Kidney epithelial cell (primary cell): ENCODE data around the gene CTCFL. TPM values are rescaled to one million over a fixed set of nuclear protein-coding genes. Genes with fewer than 3 reads are reported as not detected.

Source experiments
- DNase-seq: peaks from one replicate; pipeline ENCODE4 v3.0.0-alpha.2; 2010; ENCODE audit warnings: low read depth
- H3K27me3 ChIP-seq: 2 replicates; pipeline ENCODE4 v1.6.0; 2011; ENCODE audit warnings: low read length; ENCODE audit not compliant: control insufficient read depth, insufficient read depth
- H3K36me3 ChIP-seq: 2 replicates; pipeline ENCODE4 v1.5.1; 2011; ENCODE audit warnings: low read length; ENCODE audit not compliant: control insufficient read depth, insufficient read depth
- H3K4me3 ChIP-seq: 2 replicates; pipeline ENCODE4 v1.5.1; 2011; ENCODE audit warnings: low read depth, mild to moderate bottlenecking, control low read depth, low read length
- total RNA-seq: library from RNA; depleted of rRNA; stranded (reverse); fragments of >200 nt; gene quantifications from 2 replicates; pipeline ENCODE4 v1.2.3, GENCODE V29; 2015
- TF ChIP-seq, protein P1 (sequence below): IDR thresholded peaks from 2 replicates; pipeline ENCODE4 v1.5.1; 2011; ENCODE audit warnings: mild to moderate bottlenecking, moderate library complexity, low read length, control low read depth, inconsistent platforms; ENCODE audit not compliant: insufficient read depth, poor library complexity, severe bottlenecking

Gene CTCFL
- total RNA-seq, 1 donor from 2014 or later: 0.17 TPM

DNA sequence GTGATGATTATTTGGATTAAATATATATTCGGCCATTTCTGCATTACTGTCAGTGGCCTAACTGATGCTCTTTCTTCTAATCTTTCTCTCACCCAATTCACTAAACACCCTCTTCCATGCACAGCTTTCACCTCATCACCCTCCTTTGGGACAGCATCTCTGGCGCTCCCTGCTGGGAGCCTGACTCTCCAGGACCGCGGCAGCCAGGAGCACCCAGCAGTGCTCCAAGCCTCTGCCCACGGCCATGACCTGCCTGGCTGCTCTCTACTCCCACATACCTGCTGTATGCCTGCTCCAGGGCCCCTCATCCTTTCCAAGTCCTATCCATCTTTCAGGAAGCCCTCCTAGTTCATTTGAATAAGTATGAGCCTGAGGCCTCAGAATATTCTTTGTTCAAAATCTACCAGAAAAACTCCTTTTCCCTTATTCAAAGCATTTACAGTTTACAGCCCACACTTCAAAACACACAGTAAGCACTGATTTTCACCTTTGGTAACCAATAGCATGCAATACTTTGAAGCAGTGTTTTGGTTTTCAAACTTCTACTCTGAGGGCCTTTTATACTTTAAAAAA is 15.2 kb downstream of the CTCFL start:
- Histone ChIP-seq H3K27me3 (peaks cover 9% of the 10 kb centered on the region), H3K4me3 (no peak overlapping the region), H3K36me3 (no peaks in the 10 kb centered on the region)
- TF ChIP-seq, protein P1, sequence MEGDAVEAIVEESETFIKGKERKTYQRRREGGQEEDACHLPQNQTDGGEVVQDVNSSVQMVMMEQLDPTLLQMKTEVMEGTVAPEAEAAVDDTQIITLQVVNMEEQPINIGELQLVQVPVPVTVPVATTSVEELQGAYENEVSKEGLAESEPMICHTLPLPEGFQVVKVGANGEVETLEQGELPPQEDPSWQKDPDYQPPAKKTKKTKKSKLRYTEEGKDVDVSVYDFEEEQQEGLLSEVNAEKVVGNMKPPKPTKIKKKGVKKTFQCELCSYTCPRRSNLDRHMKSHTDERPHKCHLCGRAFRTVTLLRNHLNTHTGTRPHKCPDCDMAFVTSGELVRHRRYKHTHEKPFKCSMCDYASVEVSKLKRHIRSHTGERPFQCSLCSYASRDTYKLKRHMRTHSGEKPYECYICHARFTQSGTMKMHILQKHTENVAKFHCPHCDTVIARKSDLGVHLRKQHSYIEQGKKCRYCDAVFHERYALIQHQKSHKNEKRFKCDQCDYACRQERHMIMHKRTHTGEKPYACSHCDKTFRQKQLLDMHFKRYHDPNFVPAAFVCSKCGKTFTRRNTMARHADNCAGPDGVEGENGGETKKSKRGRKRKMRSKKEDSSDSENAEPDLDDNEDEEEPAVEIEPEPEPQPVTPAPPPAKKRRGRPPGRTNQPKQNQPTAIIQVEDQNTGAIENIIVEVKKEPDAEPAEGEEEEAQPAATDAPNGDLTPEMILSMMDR: peak; percentile 83
- DNase-seq: no peak

DNA sequence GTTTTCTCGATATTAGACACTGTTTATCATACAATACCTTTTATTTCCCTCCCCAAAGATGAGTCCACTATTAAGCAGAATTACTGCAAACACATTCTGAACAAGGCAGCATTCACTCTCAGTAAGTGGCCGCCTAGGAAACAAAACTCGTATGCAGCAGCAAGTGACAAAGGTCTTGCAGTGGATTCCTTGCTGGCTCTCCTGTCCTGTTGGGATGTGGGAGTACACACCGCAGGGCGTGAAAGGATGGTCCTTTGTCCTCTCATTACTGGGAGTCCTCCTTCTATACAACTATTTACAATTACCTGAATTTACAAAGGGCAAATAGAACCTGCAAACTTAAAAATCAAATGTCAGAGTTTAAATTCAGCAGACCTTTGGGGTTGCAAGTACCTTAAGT is 16.1 kb downstream of the CTCFL start:
- H3K4me3 ChIP-seq: no peak overlapping the region
- H3K36me3 ChIP-seq: no peaks in the 10 kb centered on the region
- TF ChIP-seq, protein P1: no peak
- H3K27me3 ChIP-seq: peaks cover 9% of the 10 kb centered on the region
- no peak for DNase-seq

DNA sequence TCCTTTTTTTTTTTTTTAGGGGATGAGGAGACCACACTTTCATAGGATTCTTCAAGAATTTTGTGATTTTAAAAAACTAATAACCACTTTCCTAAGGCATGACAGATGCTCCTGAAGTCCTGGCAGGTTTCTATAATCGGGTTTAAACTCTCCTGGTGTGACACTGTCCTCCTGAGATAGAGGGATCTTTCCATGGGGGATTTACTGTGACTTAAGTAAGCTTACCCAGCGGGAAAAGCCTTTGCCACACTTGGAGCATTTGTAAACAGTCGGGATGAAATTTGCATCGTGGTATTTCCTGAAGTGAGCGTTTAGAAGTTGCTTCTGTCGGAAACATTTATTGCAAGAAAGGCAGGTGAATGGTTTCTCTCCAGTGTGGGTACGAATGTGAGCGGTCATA is 16.6 kb downstream of the CTCFL start:
- H3K4me3 ChIP-seq: no peak overlapping the region
- H3K27me3 ChIP-seq: peaks cover 9% of the 10 kb centered on the region
- no peak for DNase-seq
- no peaks in the 10 kb centered on the region for H3K36me3 ChIP-seq
- TF ChIP-seq, protein P1: no peak

DNA sequence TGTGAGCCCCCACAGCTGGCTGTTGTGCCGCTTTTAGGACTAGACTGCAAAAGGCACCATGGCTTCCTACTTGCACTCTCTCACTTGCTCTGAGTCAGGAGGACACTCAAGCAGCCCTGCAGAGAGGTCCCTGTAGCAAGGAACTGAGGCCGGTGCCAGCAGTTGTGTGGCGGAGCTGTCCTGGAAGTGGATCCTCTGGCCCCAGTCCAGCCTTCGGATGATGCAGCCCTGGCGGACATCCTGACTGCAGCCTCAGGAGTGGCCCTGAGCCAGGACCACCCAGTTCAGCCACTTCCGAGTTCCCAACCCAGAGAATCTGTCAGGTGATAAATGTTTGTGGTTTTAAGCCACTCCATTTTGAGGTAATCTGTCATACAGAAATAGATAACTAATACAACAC is 17.5 kb downstream of the CTCFL start:
- Histone ChIP-seq H3K36me3 (no peaks in the 10 kb centered on the region), H3K4me3 (no peak overlapping the region), H3K27me3 (peaks cover 12% of the 10 kb centered on the region)
- TF ChIP-seq, protein P1: no peak
- DNase-seq: no peak

DNA sequence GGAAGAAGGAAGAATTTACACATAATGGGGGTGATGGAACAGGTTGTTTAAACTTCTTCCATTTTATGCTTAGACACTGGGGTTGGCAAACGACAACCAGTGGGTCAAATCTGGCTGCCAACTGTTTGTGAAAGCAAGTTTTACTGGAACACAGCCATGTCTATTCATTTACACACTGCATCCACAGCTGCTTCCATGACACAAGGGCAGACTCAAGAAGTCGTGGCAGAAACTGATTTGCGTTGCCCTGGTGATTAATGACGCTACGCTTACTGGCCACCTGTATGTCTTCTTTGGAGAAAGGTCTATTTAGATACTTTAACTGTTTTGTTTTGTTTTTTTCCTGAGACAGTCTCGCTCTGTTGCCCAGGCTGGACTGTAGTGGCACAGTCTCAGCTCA is 19.0 kb downstream of the CTCFL start:
- TF ChIP-seq, protein P1: no peak
- Histone ChIP-seq H3K36me3 (no peaks in the 10 kb centered on the region), H3K27me3 (peaks cover 19% of the 10 kb centered on the region), H3K4me3 (no peak overlapping the region)
- no peak for DNase-seq

DNA sequence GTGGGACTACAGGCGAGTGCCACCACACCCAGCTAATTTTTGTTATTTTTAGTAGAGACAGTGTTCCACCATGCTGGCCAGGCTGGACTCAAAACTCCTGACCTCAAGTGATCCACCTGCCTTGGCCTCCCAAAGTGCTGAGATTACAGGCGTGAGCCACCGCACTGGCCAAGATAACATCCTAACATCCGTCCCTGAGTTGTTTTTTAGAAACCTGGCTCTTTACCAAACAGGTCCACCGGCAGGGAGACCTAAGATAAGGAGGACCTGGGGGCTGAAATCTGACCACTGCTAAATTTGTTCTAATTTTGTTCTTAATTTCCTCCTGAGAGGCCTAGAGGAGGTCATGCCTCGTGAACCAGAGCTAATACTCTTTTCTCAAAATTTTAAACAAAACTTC is 20.5 kb downstream of the CTCFL start:
- TF ChIP-seq, protein P1: no peak
- H3K36me3 ChIP-seq: no peaks in the 10 kb centered on the region
- peaks cover 22% of the 10 kb centered on the region for H3K27me3 ChIP-seq
- no peak for DNase-seq
- H3K4me3 ChIP-seq: no peak overlapping the region
